ENCODE measurements around the gene CSRP1. TPM values are rescaled to one million over a fixed set of nuclear protein-coding genes. Genes with fewer than 3 reads are reported as not detected.

The CSRP1 gene
- polyA plus RNA-seq, 1 experiment, result 957 TPM

DNA sequence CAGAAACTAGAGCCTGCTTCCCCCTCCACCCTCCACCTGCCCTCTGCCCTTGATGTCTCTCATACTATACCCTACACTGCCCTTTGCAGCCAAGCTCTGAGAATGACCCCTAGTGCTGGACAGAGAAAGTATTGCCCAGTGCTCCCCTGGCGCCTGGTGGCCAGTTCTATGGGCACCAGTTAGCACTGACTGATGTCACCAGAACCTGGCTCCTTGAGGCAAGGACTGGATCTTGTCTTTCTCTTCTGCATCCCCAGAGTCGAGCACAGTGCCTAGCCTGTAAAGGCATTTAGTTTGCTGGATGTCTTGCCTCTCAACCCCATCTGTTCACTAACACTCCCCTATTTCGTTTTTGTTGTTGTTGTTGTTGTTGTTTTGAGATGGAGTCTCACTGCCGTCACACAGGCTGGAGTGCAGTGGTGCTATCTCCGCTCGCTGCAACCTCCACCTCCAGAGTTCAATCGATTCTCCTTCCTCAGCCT, 43.8 kb downstream of the CSRP1 start:
- CTCF ChIA-PET, result interaction anchor here (1.2 to 9.1 kb wide), 5 partner anchors 14 to 53 kb away, joined by 3 to 73 read pairs (median 28); no protein-coding TSS in a partner anchor
- no peak for DNase-seq (ENCODE audit: low read depth)
- POLR2A ChIA-PET, result interaction anchor here (0.6 kb wide), 1 partner anchor 1745 kb away, joined by 3 read pairs; no protein-coding TSS in a partner anchor
- Histone ChIP-seq H3K36me3 (ENCODE audit: control insufficient read depth, insufficient read depth, low read length) (peaks cover 14% of the 10 kb centered on the region), H3K27me3 (ENCODE audit: control insufficient read depth, insufficient read depth, low read length) (no peaks in the 10 kb centered on the region), H3K4me3 (ENCODE audit: low read depth, low read length) (no peak overlapping the region)
- TF ChIP-seq, protein P1, sequence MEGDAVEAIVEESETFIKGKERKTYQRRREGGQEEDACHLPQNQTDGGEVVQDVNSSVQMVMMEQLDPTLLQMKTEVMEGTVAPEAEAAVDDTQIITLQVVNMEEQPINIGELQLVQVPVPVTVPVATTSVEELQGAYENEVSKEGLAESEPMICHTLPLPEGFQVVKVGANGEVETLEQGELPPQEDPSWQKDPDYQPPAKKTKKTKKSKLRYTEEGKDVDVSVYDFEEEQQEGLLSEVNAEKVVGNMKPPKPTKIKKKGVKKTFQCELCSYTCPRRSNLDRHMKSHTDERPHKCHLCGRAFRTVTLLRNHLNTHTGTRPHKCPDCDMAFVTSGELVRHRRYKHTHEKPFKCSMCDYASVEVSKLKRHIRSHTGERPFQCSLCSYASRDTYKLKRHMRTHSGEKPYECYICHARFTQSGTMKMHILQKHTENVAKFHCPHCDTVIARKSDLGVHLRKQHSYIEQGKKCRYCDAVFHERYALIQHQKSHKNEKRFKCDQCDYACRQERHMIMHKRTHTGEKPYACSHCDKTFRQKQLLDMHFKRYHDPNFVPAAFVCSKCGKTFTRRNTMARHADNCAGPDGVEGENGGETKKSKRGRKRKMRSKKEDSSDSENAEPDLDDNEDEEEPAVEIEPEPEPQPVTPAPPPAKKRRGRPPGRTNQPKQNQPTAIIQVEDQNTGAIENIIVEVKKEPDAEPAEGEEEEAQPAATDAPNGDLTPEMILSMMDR (IDR thresholded peaks at IDR 0.05; ENCODE audit: insufficient read depth, low read depth, low read length), result peak; percentile 32

DNA sequence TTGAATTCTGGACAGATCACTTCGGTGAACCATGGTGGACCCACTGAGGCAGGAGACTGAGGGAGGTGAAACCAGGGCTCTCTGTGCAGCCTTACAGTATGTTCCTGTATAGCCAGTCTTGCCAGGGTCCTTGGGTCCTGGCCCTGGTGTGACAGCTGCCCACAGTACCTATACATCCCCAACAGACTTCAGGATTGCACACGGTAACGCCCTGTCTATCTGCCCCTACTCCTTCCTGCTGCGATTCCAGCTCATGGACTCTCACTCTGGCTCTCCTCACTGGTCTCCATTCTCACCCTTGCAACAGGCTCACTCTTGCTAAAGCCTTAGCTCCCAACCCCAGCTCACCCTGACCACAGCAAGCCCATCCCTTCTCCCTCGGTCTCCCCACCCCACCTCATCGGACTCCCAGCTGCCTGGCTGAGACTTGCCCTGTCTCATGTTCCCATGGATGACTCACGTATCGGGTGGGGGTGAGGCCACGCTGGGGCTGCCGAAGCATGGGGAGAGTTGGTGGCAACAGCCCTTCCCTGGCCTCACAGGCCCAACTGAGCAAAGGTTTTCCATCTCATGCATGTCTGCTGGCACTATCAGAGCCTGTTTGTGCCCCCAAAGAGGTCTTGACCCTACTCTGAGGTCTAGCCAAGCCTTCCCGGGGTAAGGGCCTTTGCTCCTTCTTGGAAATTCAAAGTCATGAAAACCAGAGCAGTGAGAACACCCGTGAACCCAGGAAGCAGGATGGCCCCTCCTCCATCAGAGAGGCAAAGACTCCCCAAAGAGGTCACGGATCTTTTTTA, 45.1 kb downstream of the CSRP1 start:
- POLR2A ChIA-PET, result interaction anchor here (0.5 to 2.2 kb wide), 4 partner anchors 29 to 44 kb away, joined by 3 to 8 read pairs (median 6); no protein-coding TSS in a partner anchor
- TF ChIP-seq, protein P1 (IDR thresholded peaks at IDR 0.05; ENCODE audit: insufficient read depth, low read depth, low read length), result no peak
- no peak overlapping the region for H3K4me3 ChIP-seq (ENCODE audit: low read depth, low read length)

DNA sequence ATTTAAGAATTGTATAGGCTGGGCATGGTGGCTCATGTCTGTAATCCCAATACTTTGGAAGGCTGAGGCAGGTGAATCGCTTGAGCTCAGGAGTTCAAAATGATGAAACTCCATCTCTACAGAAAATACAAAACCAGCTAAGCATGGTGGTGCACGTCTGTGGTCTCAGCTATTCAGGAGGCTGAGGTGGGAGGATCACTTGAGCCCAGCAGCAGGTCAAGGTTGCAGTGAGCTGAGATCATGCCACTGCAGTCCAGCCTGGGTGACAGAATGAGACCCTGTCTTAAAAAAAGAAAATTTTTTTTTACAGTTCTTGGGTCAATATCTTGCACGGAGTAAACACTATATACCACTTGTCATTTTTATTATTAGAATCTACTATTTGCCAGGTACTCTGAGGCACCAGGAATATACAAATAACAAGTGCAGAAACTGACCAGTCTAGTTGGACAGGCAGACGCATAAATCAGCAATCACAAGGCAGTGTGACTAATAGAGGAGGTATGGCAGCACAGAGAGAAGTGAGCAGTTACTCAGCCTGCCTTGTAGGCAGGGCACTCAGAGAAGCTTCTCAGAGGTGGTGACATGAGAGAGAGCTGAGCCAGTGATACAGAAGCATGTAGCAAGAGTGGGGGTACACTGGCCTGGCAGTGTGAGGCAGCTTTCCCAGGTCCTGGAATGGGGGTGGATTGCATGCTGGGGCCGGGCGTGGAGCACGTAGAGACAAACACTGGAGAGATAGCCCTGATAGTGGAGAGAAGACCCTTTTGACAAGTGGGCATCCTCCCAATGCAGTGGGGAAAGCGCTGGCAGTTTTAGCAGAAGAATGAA, 45.9 kb downstream of the CSRP1 start:
- H3K4me3 ChIP-seq (ENCODE audit: low read depth, low read length), result no peak overlapping the region
- CTCF ChIA-PET, result interaction anchor here (0.9 to 9.1 kb wide), 8 partner anchors 8 to 207 kb away, joined by 3 to 73 read pairs (median 12); partner anchors contain the start of gene PHLDA3

More for the DNA sequence above, 45.1 kb downstream of the CSRP1 start:
- Histone ChIP-seq H3K27me3 (ENCODE audit: control insufficient read depth, insufficient read depth, low read length) (no peaks in the 10 kb centered on the region), H3K36me3 (ENCODE audit: control insufficient read depth, insufficient read depth, low read length) (peaks cover 14% of the 10 kb centered on the region)
- peak; percentile 92 for DNase-seq (ENCODE audit: low read depth)
- CTCF ChIA-PET, result interaction anchor here (0.9 to 9.1 kb wide), 8 partner anchors 8 to 208 kb away, joined by 3 to 73 read pairs (median 12); partner anchors contain the start of gene PHLDA3

DNA sequence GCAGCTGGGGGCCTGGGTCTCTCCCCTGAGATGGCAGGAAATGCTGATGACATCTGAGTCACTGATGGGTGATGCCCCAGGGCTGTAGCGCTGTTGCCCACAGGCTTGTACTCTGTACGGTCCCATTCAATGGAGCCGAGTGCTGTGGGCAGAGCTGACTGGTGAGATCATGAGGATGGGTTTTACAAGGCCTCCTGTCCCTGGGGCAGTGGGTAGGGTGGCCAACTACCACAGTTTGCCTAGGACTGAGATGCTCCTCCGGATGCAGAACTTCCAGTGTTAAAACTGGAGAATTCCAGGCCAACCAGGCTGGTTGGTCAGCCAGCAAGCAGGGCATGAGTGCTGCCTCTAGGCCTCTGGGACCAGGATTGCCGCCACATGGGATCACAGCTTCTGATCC, 47.1 kb downstream of the CSRP1 start:
- CTCF ChIA-PET, result interaction anchor here (0.9 to 9.1 kb wide), 4 partner anchors 11 to 54 kb away, joined by 3 to 73 read pairs (median 11); no protein-coding TSS in a partner anchor

More for the DNA sequence above, 45.9 kb downstream of the CSRP1 start:
- peak; percentile 93 for DNase-seq (ENCODE audit: low read depth)
- POLR2A ChIA-PET, result interaction anchor here (0.5 to 2.2 kb wide), 3 partner anchors 30 to 45 kb away, joined by 3 to 6 read pairs (median 5); no protein-coding TSS in a partner anchor
- TF ChIP-seq, protein P1 (IDR thresholded peaks at IDR 0.05; ENCODE audit: insufficient read depth, low read depth, low read length), result no peak
- H3K27me3 ChIP-seq (ENCODE audit: control insufficient read depth, insufficient read depth, low read length), result no peaks in the 10 kb centered on the region
- peaks cover 14% of the 10 kb centered on the region for H3K36me3 ChIP-seq (ENCODE audit: control insufficient read depth, insufficient read depth, low read length)

More for the DNA sequence above, 47.1 kb downstream of the CSRP1 start:
- Histone ChIP-seq H3K27me3 (ENCODE audit: control insufficient read depth, insufficient read depth, low read length) (no peaks in the 10 kb centered on the region), H3K36me3 (ENCODE audit: control insufficient read depth, insufficient read depth, low read length) (peaks cover 4% of the 10 kb centered on the region), H3K4me3 (ENCODE audit: low read depth, low read length) (no peak overlapping the region)
- POLR2A ChIA-PET, result no interaction called here
- no peak for DNase-seq (ENCODE audit: low read depth)
- TF ChIP-seq, protein P1 (IDR thresholded peaks at IDR 0.05; ENCODE audit: insufficient read depth, low read depth, low read length), result no peak
